GM19468 (cell line): ENCODE data around the gene CHD5.

ENCODE experiments used
- ATAC-seq: cut with Tn5 transposase; IDR thresholded peaks from one replicate; pipeline ENCODE4 v1.9.1; 2021; ENCODE audit warnings: mild to moderate bottlenecking, moderate library complexity, moderate number of reproducible peaks; ENCODE audit not compliant: unreplicated experiment; ENCODE audit errors: extremely low read depth

Gene CHD5

DNA sequence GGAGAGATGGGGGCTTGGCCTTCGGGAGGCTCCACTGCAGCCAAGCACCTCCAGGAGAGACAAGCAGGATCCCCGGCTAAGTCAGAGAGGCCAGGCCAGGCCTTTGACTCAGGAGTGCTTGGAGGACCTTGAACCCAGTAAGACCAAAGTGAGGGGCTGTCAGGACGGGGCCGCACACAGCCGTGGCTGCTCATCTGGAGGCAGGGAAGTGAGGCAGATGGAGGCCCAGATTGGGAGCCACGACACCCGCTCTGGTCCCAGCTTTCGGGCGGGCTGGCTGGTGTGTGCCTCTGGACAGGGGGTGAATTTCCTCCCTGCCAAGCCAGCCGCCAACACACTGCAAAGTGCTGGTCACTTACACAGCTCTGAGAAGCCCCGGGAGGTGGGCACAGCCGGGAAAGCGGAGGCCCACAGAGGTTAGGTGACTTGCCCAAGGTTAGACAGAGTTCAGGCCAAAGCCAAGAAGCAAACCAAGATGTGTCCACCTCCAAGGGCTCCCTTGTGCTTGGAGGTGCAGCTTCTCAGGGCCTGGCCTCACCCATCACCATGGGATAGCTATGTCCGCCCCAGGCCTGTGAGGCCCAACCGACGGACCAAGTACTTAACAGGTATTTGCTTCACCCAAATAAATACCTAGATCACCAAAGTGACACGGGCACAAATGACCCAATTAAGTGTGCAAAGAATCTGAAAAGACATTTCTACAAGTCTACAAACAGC, 58.3 kb downstream of the CHD5 start:
- ATAC-seq, result no peak

DNA sequence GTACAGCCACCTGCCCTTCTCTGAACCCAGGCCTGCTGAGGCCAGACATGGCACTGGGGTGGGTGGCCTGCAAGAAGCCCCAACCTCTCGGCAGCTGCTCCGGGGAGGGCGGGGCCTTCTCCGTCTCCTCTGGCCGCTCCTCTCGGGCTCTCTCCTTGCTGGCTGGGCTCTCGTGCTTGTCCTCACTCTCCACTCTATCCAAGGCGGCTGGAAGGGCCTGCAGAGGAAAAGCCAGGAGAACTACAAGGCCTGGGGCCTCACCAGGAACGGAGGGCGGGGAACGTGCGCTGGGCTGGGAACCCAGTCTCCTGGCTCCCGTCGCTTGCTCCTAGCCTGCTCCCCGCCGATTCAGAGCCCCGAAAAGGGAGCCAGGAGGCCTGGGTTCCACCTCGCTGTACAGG, 59.1 kb downstream of the CHD5 start:
- ATAC-seq, result no peak

DNA sequence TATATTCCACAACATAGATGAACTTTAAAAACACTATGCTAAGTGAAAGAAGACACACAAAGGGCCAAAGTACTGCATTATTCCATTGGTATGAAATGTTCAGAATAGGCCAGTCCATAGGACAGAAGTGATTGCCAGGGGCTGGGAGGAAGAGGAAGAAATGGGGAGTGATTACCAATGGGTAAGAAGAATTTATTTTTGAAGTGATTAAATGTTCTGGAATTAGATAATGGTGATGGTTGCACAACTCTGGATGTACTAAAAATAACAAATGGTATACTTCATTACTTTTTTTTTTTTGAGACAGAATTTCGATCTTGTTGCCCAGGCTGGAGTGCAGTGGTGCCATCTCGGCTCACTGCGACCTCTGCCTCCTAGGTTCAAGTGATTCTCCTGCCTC, 61.7 kb downstream of the CHD5 start:
- no peak for ATAC-seq

DNA sequence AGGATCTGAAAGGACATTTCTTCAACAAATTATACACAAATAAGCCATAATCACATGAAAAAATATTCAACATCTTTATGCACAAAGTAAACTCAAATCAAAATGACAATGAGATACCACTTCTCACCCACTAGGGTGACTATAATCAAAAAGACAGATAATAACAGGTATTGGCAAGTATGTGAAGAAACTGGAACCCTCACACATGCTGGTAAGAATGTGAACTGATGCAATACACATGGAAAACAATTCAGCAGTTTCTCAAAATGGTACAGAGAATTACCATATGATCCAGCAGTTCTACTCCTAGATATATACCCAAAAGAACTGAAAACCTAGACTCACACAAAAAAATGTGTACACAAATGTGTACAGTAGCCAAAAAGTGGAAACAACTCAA, 62.5 kb downstream of the CHD5 start:
- no peak for ATAC-seq

DNA sequence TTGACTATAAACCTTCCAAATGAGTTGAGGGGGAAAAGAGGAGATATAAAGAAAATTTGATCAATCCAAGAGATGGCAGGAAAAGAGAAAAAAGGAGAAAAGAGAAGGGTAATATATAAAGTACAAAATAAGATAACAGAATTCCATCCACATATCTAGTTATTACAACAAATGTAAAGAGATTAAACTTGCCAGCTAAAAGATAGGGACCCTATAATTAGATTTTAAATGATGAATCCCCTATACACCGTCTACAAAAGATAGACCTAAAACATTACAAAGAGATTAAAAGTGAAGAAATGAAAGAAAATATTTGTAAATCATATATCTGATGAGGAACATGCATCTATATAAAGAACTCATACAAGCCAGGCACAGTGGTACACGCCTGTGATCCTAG, 63.1 kb downstream of the CHD5 start:
- ATAC-seq, result no peak

GRCh38 chr1:6116137-6116536, 64.0 kb downstream of the CHD5 start:
- no peak for ATAC-seq

- ATAC-seq, result no peak
These were observed 66.4 kb downstream of the CHD5 start for GRCh38 chr1:6113745-6114144.

DNA sequence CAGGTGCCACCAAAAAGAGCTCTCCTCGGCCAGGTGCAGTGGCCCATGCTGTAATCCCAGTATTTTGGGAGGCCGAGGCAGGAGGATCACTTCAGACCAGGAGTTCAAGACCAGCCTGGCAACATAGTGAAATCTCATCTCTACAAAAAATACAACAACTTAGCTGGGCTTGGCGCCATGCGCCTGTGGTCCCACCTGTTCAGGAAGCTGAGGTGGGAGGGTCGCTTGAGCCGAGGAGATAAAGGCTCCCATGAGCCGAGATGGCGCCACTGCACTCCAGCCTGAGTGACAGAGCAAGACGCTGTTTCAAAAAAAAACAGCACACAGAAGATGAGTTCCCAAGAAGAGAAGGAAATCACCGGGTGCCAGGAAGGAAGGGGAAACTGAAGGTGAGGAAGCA, 67.0 kb downstream of the CHD5 start:
- no peak for ATAC-seq

GRCh38 chr1:6112690-6113005, 67.5 kb downstream of the CHD5 start:
- no peak for ATAC-seq

DNA sequence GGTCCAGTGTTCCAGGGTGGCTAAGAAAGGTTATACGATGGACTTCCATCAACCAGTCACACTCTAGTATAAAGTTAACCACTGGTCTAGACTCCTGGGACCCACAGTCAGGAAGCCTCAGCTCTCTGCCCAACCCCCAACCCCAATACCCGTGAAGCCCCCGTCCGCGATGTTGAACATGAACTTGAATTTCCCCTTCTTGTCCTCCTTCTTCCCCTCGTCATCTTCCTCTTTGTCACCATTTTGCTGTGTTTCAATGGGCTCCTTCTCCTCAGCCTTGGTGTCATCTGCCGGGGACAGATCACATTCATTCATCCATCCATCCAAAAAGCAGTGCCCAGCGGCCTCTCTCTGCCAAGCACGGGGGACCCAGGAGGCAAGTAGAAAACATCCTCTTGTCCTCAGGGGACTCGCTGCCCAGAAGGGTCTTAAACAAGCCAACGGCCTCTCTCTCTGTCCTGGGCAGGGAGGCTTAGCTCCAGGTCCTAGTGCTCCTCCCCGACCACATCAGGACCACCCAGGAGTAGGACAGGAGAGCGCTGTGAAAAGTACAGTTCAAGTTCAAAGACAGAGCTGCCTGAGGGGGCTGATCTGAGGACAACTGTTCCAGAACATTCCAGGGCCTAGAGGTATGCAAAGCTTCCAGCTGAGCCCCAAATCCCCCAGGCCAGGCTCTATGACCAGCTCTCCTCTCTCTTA, 68.0 kb downstream of the CHD5 start:
- no peak for ATAC-seq

DNA sequence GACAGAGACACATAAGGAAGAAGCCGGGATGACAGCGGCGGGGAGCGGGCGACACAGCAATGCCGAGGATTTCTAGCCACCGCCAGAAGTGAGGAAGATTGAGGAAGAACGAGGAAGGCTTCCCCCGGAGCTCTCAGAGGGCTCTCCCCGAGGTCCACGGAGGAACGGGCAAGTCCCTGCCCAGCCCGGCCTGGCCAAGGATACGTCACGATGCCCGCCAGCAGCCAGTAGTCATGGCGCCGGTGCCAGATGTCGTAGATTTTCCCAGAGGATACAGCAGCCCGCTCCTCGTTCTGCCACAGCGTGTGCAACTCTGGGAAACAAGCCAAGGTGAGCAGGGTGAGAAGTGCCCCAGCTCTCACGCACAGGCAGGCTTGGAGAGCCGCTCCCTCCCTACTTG, 68.5 kb downstream of the CHD5 start:
- ATAC-seq, result no peak

- ATAC-seq, result no peak
These were observed 69.8 kb downstream of the CHD5 start for GRCh38 chr1:6110326-6110725.

DNA sequence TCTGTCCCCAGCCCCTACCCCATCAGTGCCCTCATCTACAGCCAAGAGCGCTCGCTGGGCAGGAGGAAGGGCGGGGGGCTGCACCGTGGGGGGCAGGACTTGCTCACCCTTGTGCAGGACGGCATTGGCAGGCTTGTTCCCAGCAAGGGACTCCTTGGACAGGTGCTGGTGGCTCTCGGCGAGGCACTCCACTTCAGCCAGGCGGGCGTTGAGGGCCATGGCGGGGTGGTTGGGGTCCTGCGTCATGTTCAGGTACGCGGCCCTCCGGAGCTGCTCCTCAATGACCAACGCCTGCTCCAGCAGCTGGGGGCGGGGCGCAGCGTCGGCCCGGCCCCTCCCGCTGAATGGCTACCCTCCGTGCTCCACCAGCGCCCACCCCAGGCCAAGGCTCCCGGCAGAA, 70.4 kb downstream of the CHD5 start:
- no peak for ATAC-seq

GRCh38 chr1:6108937-6109614, 71.0 kb downstream of the CHD5 start:
- no peak for ATAC-seq

DNA sequence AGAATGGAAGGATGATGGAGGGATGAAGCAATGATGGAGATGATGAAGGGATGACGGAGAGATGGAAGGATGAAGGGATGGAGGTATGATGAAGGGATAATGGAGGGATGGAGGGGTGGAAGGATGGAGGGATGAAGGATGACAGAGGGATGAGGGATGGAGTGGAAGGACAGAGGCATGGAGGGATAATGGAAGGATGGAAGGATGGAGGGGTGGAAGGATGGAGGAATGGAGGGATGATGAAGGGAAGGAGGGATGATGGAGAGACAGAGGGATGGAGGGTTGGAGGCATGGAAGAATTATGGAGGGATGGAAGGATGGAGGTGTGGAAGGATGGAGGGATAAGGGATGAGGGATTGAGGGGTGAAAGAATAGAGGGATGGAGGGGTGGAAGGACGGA, 71.6 kb downstream of the CHD5 start:
- no peak for ATAC-seq

DNA sequence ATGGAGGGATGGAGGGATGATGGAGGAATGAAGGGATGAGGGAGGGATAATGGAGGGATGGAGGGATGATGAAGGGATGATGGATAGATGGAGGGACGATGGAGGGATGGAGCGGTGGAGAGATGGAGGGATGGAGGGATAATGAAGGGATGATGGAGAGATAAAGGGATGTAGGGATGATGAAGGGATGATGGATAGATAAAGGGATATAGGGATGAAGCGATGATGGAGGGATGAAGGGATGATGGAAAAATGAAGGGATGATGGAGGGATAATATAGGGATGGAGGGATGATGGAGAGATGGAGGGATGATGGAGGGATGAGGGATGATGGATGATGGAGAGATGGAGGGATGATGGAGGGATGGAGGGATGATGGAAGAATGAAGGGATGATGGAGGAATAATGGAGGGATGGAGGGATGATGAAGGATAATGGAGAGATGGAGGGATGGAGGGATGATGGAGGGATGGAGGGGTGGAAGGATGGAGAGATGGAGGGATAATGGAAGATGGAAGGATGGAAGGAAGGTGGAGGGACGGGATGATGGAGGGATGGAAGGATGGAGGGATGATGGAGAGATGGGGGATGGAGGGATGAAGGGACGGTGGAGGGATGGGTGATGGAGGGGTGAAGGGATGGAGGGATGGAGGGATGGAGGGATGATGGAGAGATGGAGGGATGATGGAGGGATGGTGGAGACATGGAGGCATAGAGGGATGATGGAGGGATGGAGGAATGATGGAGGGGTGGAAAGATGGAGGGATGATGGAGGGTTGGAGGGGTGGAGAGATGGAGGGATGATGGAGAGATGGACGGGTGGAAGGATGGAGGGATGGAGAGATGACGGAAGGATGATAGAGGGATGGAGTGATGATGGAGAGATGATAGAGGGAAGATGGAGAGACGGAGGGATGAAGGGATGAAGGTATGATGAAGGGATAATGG, 72.4 kb downstream of the CHD5 start:
- no peak for ATAC-seq

DNA sequence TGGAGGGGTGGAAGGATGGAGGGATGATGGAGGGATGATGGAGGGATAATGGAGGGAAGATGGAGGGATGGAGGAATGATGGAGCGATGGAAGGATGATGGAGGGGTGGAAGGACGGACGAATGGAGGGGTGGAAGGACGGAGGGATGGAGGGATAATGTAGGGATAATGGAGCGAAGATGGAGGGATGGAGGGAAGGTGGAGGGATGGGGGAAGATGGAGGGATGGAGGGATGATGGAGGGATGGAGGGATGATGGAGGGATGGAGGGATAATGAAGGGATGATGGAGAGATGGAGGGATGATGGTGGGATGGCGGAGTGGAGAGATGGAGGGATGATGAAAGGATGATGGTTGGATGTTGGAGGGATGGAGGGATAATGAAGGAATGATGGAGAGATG, 73.1 kb downstream of the CHD5 start:
- no peak for ATAC-seq

DNA sequence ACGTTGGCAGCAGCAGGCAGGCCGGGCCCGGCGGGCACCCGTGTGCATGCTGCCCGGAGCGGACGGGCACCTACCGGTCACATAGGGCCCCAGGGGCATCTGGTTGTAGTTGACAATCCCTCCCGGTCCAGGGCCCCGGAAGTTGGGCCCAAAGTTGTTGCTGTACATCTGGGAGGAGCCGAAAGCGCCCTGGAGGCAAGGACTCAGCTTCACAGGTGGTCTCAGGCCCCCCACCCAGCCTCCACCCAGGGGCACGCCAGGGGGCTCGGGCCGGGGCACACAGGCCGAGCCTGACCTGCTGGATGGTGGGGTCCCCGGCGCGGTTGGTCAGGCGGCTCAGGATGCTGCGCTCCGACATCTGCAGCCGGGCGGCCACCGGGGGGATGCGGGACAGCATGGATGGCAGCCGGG, 73.8 kb downstream of the CHD5 start:
- no peak for ATAC-seq

GRCh38 chr1:6105763-6106162, 74.4 kb downstream of the CHD5 start:
- ATAC-seq, result no peak

- ATAC-seq, result no peak
These were observed 74.9 kb downstream of the CHD5 start for GRCh38 chr1:6105218-6105679.
